OCI-LY1 (cell line): ENCODE results near the gene PCBP3.
"Not testable (repeated sequence)": the region's sequence is repeated elsewhere in the genome, so short reads cannot be mapped to it uniquely, and the experiment has no call there.

ENCODE experiments used
- H2AFZ ChIP-seq: fragments of 200-600 bp; sonication (generic), shearing (Covaris generic); 2 replicates; pipeline ENCODE4 v1.6.0; 2014; ENCODE audit warnings: antibody characterized with exemption, mild to moderate bottlenecking, low read length
- H3F3A ChIP-seq: fragments of 200-600 bp; sonication (generic), shearing (Covaris generic); 2 replicates; pipeline ENCODE4 v1.6.0; 2014; ENCODE audit warnings: mild to moderate bottlenecking, antibody characterized with exemption, low read length, moderate library complexity; ENCODE audit not compliant: insufficient read depth
- H3K27ac ChIP-seq: fragments of 200-600 bp; sonication (generic); 2 replicates; pipeline ENCODE4 v1.5.1; 2014; ENCODE audit warnings: low read length, mixed run types, mild to moderate bottlenecking, low read depth; ENCODE audit not compliant: poor library complexity, severe bottlenecking
- H3K27me3 ChIP-seq: fragments of 200-600 bp; sonication (generic); 2 replicates; pipeline ENCODE4 v1.6.0; 2014; ENCODE audit warnings: antibody characterized with exemption, mild to moderate bottlenecking, low read length, moderate library complexity; ENCODE audit not compliant: insufficient read depth
- H3K36me3 ChIP-seq: fragments of 200-600 bp; sonication (generic); 2 replicates; pipeline ENCODE4 v1.6.1; 2014; ENCODE audit warnings: mild to moderate bottlenecking, antibody characterized with exemption, low read length, moderate library complexity, mixed read lengths; ENCODE audit not compliant: insufficient read depth
- H3K4me1 ChIP-seq: fragments of 200-600 bp; sonication (generic); 2 replicates; pipeline ENCODE4 v1.5.1; 2014; ENCODE audit warnings: mild to moderate bottlenecking, low read length, moderate library complexity; ENCODE audit not compliant: insufficient read depth, severe bottlenecking
- H3K4me2 ChIP-seq: fragments of 200-600 bp; sonication (generic), shearing (Covaris generic); 2 replicates; pipeline ENCODE4 v1.6.1; 2014; ENCODE audit warnings: low read length
- H3K4me3 ChIP-seq: fragments of 200-600 bp; sonication (generic); 2 replicates; pipeline ENCODE4 v1.5.1; 2014; ENCODE audit warnings: low read length, low read depth, mild to moderate bottlenecking, mixed read lengths; ENCODE audit not compliant: poor library complexity, severe bottlenecking
- H3K79me2 ChIP-seq: fragments of 200-600 bp; shearing (Covaris generic); 2 replicates; pipeline ENCODE4 v1.6.1; 2016; ENCODE audit warnings: mixed run types, low read length, mixed read lengths; ENCODE audit not compliant: insufficient read depth
- H3K9ac ChIP-seq: fragments of 200-600 bp; sonication (generic), shearing (Covaris generic); 2 replicates; pipeline ENCODE4 v1.6.1; 2014; ENCODE audit warnings: mild to moderate bottlenecking, low read length, mixed read lengths
- H3K9me2 ChIP-seq: fragments of 200-600 bp; sonication (generic), shearing (Covaris generic); 2 replicates; pipeline ENCODE4 v1.6.1; 2014; ENCODE audit warnings: low read depth, mild to moderate bottlenecking, low read length, mixed read lengths
- H3K9me3 ChIP-seq: fragments of 200-600 bp; shearing (Covaris generic); 2 replicates; pipeline ENCODE4 v1.6.1; 2014; ENCODE audit warnings: low read length, mixed read lengths
- H4K20me1 ChIP-seq: fragments of 200-600 bp; sonication (generic), shearing (Covaris generic); 2 replicates; pipeline ENCODE4 v1.6.0; 2016; ENCODE audit warnings: mild to moderate bottlenecking, low read length; ENCODE audit not compliant: insufficient read depth
- EZH2 ChIP-seq: fragments of 200-600 bp; sonication (generic), shearing (Covaris generic); IDR thresholded peaks from 2 replicates; pipeline ENCODE4 v1.8.0; 2017; ENCODE audit warnings: borderline replicate concordance, mixed run types, mild to moderate bottlenecking, antibody characterized with exemption, low read length, moderate library complexity, mixed read lengths
- TF ChIP-seq, protein P1 (sequence below): fragments of 200-600 bp; sonication (generic), shearing (Covaris generic); IDR thresholded peaks from 2 replicates; pipeline ENCODE4 v1.5.1; 2017; ENCODE audit warnings: mild to moderate bottlenecking, antibody characterized with exemption, low read length, moderate library complexity, mixed read lengths

Gene PCBP3

DNA sequence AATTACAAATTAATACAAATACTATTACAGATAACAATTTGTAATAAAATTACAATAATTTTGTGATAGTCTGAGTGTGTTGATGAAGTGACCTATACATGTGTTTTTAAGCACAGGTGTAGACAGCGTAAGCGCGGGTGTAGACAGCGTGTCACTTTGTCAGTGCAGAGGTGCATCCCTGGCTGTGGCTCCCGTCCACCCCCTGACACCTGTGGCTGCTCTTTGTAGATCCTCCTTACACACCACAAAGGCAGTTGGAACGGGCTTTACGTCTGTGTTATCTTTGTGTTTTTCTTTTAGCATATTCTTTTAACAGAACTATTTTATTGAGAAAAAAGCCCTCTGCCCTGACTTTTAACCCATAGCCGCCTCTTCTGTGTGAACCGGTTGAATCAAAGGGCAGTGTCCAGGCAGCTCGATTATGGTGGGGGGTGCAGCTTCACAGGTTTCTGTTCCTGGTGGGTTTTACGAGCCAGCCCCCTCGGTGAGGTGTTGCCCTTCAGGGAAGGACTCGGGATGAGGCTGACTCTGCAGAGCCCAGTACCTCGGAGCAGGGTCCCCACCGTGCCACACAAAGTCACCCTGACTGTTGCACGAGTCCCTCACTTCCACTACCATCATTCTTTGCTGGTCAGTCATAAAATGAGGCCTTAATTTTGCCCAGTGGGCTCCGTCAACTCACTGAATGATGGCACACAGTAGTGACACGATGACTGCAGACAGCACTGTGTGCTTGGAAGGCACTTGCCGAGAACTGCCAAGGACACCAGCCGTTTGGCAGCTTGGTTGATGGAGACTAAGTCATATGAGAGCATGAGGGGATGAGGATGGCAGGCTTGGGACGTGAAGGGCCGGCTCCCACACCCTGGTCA is 251.6 kb downstream of the PCBP3 start:
- Histone ChIP-seq H3K4me1 (no peaks in the 10 kb centered on the region), H3K9me3 (no peaks in the 10 kb centered on the region), H3K9ac (no peak overlapping the region), H3K27me3 (no peaks in the 10 kb centered on the region; the same call in 1 of the 2 replicates), H2AFZ (no peak overlapping the region), H3K4me3 (no peak overlapping the region), H3K27ac (no peak overlapping the region), H4K20me1 (no peaks in the 10 kb centered on the region), H3K9me2 (no peaks in the 10 kb centered on the region), H3K36me3 (no peaks in the 10 kb centered on the region), H3K79me2 (no peaks in the 10 kb centered on the region), H3K4me2 (no peak overlapping the region), H3F3A (no peaks in the 10 kb centered on the region)
- no peak for TF ChIP-seq EZH2
- TF ChIP-seq, protein P1, sequence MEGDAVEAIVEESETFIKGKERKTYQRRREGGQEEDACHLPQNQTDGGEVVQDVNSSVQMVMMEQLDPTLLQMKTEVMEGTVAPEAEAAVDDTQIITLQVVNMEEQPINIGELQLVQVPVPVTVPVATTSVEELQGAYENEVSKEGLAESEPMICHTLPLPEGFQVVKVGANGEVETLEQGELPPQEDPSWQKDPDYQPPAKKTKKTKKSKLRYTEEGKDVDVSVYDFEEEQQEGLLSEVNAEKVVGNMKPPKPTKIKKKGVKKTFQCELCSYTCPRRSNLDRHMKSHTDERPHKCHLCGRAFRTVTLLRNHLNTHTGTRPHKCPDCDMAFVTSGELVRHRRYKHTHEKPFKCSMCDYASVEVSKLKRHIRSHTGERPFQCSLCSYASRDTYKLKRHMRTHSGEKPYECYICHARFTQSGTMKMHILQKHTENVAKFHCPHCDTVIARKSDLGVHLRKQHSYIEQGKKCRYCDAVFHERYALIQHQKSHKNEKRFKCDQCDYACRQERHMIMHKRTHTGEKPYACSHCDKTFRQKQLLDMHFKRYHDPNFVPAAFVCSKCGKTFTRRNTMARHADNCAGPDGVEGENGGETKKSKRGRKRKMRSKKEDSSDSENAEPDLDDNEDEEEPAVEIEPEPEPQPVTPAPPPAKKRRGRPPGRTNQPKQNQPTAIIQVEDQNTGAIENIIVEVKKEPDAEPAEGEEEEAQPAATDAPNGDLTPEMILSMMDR, result no peak

DNA sequence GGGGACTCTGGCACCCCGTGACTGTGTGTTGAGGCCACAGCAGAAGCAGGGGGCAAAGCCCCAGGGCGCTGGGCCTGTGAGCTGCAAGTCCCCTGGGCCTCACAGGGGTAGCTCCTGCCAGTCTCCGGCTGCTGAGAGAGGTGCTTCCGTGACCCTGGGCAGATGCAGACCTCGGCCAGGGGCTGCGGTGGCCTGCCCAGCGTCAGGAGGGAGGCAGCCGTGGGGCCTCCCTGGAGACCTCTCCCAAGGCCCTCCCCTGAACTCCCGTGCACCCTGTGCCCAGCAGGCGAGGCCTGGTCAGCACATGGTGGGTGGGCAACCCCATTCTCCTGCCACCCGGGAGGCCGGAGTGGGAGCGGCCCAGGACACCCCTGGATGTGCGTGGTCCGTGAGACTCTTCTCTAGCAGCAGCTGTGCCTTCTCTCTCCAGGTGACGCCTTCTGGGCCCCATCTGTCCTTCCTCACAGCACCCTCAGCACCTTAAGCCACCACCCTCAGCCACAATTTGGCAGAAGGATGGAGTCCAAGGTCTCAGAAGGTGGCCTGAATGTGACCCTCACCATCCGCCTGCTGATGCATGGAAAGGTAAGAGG is 252.3 kb downstream of the PCBP3 start:
- Histone ChIP-seq H2AFZ (no peak overlapping the region), H3K9me3 (no peaks in the 10 kb centered on the region), H3K9ac (no peak overlapping the region), H3K79me2 (no peaks in the 10 kb centered on the region), H3K9me2 (no peaks in the 10 kb centered on the region), H4K20me1 (no peaks in the 10 kb centered on the region), H3K4me2 (no peak overlapping the region), H3K4me3 (no peak overlapping the region), H3K27ac (no peak overlapping the region), H3K4me1 (no peaks in the 10 kb centered on the region), H3K27me3 (no peaks in the 10 kb centered on the region; the same call in 1 of the 2 replicates), H3F3A (no peaks in the 10 kb centered on the region), H3K36me3 (no peaks in the 10 kb centered on the region)
- TF ChIP-seq, protein P1, result no peak
- no peak for TF ChIP-seq EZH2

- H3F3A ChIP-seq, H3K9ac ChIP-seq, H3K4me1 ChIP-seq, H4K20me1 ChIP-seq, H3K27me3 ChIP-seq, H3K4me3 ChIP-seq, H3K79me2 ChIP-seq, H2AFZ ChIP-seq, H3K27ac ChIP-seq, H3K4me2 ChIP-seq, H3K9me2 ChIP-seq, H3K9me3 ChIP-seq, H3K36me3 ChIP-seq: not testable (repeated sequence)
Observed at GRCh38 chr21:45896431-45896830, 252.9 kb downstream of the PCBP3 start.
